HG02759 (cell line): ENCODE measurements around the gene SLC25A46.
"Not testable (repeated sequence)": the region's sequence is repeated elsewhere in the genome, so short reads cannot be mapped to it uniquely, and the experiment has no call there.

Experiments used
- ATAC-seq: cut with Tn5 transposase; IDR thresholded peaks from one replicate; pipeline ENCODE4 v1.9.1; 2021; ENCODE audit warnings: mild to moderate bottlenecking, moderate library complexity; ENCODE audit not compliant: unreplicated experiment

SLC25A46 gene

GRCh38 chr5:110738812-110739651 is at the start of gene SLC25A46:
SLC25A46 (plus strand) TSS chr5:110739007; CDS start chr5:110739120, 113 bp downstream.
- peak; percentile 96 for ATAC-seq

GRCh38 chr5:110690587-110690986 is 48.2 kb upstream of the SLC25A46 start:
- not testable (repeated sequence) for ATAC-seq

- ATAC-seq: not testable (repeated sequence)
These were observed 46.1 kb upstream of the SLC25A46 start for GRCh38 chr5:110692669-110693068.

GRCh38 chr5:110702300-110702699 is 36.5 kb upstream of the SLC25A46 start:
- ATAC-seq: no peak

GRCh38 chr5:110702704-110703103 is 36.1 kb upstream of the SLC25A46 start:
- ATAC-seq: no peak

GRCh38 chr5:110703481-110703880 is 35.3 kb upstream of the SLC25A46 start:
- no peak for ATAC-seq

GRCh38 chr5:110705349-110705748 is 33.5 kb upstream of the SLC25A46 start:
- no peak for ATAC-seq

- no peak for ATAC-seq
These were observed 31.5 kb upstream of the SLC25A46 start for GRCh38 chr5:110707260-110707844.

GRCh38 chr5:110716247-110717245 is 22.3 kb upstream of the SLC25A46 start:
- peak; percentile 91 for ATAC-seq

- no peak for ATAC-seq
These were observed 20.5 kb upstream of the SLC25A46 start for GRCh38 chr5:110718311-110718710.

- peak; percentile 100 for ATAC-seq
These were observed 12.4 kb upstream of the SLC25A46 start, which contains the start of gene TMEM232 for GRCh38 chr5:110726249-110727024. TMEM232 (minus strand) TSS chr5:110726671; CDS start chr5:110667352, 59,319 bp downstream.

- peak; percentile 65 for ATAC-seq
These were observed 11.8 kb upstream of the SLC25A46 start for GRCh38 chr5:110727025-110727314.

GRCh38 chr5:110731499-110731898 is 7.3 kb upstream of the SLC25A46 start:
- not testable (repeated sequence) for ATAC-seq

GRCh38 chr5:110734101-110734500 is 4.7 kb upstream of the SLC25A46 start:
- no peak for ATAC-seq

GRCh38 chr5:110735556-110735955 is 3.3 kb upstream of the SLC25A46 start:
- ATAC-seq: no peak

GRCh38 chr5:110736753-110737152 is 2.1 kb upstream of the SLC25A46 start:
- ATAC-seq: no peak

- ATAC-seq: peak; percentile 60
These were observed 350 bp upstream of the SLC25A46 start for GRCh38 chr5:110738503-110738811.

GRCh38 chr5:110751902-110752762 is 13.3 kb downstream of the SLC25A46 start:
- ATAC-seq: peak; percentile 98

GRCh38 chr5:110752953-110753352 is 14.1 kb downstream of the SLC25A46 start:
- ATAC-seq: peak; percentile 0

- no peak for ATAC-seq
These were observed 14.8 kb downstream of the SLC25A46 start for GRCh38 chr5:110753600-110753999.
